Measurements from ENCODE around the gene MAN1B1.

MAN1B1 gene

GRCh38 chr9:137107312-137107921 lies 20.6 kb downstream of the MAN1B1 start:
- no peaks in the 10 kb centered on the region for H4K20me1 ChIP-seq (ENCODE audit: insufficient read depth, low read length)
- no peak overlapping the region for H3K27ac ChIP-seq (ENCODE audit: low read length)
- H3K9ac ChIP-seq (ENCODE audit: low read length), result no peak overlapping the region
- no peak overlapping the region for H3K4me2 ChIP-seq (ENCODE audit: low read depth, low read length)
- H3K4me1 ChIP-seq (ENCODE audit: low read length), result no peaks in the 10 kb centered on the region
- no peak for TF ChIP-seq CTCF (IDR thresholded peaks at IDR 0.05; ENCODE audit: low read length)
- no peak for TF ChIP-seq EZH2 (optimal IDR thresholded peaks at IDR 0.05; ENCODE audit: low read depth, low read length)
- TF ChIP-seq EZH2phosphoT487 (IDR thresholded peaks at IDR 0.05; ENCODE audit: low read length), result no peak
- no peak overlapping the region for H3K4me3 ChIP-seq (ENCODE audit: low read length)
- DNase-seq, result no peak
- no peak overlapping the region for H2AFZ ChIP-seq (ENCODE audit: low read length)
- no peaks in the 10 kb centered on the region for H3K9me2 ChIP-seq (replicated peaks; ENCODE audit: insufficient read depth, low read length)
- no peaks in the 10 kb centered on the region for H3K27me3 ChIP-seq (replicated peaks; ENCODE audit: insufficient read depth, low read length)
- no peaks in the 10 kb centered on the region; the same call in 1 of the 2 replicates for H3K36me3 ChIP-seq (replicated peaks; ENCODE audit: insufficient read depth, low read length)
- no peaks in the 10 kb centered on the region for H3K9me3 ChIP-seq (replicated peaks; ENCODE audit: insufficient read depth, low read length)
- H3K79me2 ChIP-seq (ENCODE audit: low read length), result no peaks in the 10 kb centered on the region
- H3F3A ChIP-seq (ENCODE audit: insufficient read depth, low read length), result no peaks in the 10 kb centered on the region

DNA sequence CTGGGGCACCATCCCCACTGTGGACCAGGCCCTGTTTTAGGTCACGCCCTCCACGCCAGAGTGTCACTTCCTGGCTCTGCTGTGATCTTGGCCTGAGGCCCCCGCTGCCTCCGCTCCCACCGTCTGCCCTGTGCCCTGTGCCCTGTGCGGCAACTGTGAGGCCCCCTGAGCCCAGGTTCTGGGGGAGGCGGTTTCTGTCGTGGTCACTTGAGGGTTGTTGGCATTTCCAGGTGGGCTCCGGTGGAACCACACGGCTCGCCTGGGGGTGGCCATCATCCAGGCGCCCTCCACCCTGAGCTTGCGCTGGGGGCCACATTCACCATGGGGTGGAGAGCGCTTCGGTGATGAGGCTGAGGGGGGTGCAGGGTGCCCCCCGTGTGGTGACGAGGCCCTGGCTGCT lies 21.2 kb downstream of the MAN1B1 start:
- no peak for TF ChIP-seq EZH2 (optimal IDR thresholded peaks at IDR 0.05; ENCODE audit: low read depth, low read length)
- no peak for TF ChIP-seq CTCF (IDR thresholded peaks at IDR 0.05; ENCODE audit: low read length)
- TF ChIP-seq EZH2phosphoT487 (IDR thresholded peaks at IDR 0.05; ENCODE audit: low read length), result no peak
- Histone ChIP-seq H3K9ac (ENCODE audit: low read length) (no peak overlapping the region), H3K4me3 (ENCODE audit: low read length) (no peak overlapping the region), H4K20me1 (ENCODE audit: insufficient read depth, low read length) (no peaks in the 10 kb centered on the region), H3K9me2 (replicated peaks; ENCODE audit: insufficient read depth, low read length) (no peaks in the 10 kb centered on the region), H3K9me3 (replicated peaks; ENCODE audit: insufficient read depth, low read length) (no peaks in the 10 kb centered on the region), H3K4me2 (ENCODE audit: low read depth, low read length) (no peak overlapping the region), H3K27ac (ENCODE audit: low read length) (no peak overlapping the region), H3K36me3 (replicated peaks; ENCODE audit: insufficient read depth, low read length) (no peaks in the 10 kb centered on the region; the same call in 1 of the 2 replicates), H3K27me3 (replicated peaks; ENCODE audit: insufficient read depth, low read length) (no peaks in the 10 kb centered on the region), H2AFZ (ENCODE audit: low read length) (no peak overlapping the region), H3K4me1 (ENCODE audit: low read length) (no peaks in the 10 kb centered on the region), H3K79me2 (ENCODE audit: low read length) (no peaks in the 10 kb centered on the region), H3F3A (ENCODE audit: insufficient read depth, low read length) (no peaks in the 10 kb centered on the region)
- DNase-seq, result no peak

DNA sequence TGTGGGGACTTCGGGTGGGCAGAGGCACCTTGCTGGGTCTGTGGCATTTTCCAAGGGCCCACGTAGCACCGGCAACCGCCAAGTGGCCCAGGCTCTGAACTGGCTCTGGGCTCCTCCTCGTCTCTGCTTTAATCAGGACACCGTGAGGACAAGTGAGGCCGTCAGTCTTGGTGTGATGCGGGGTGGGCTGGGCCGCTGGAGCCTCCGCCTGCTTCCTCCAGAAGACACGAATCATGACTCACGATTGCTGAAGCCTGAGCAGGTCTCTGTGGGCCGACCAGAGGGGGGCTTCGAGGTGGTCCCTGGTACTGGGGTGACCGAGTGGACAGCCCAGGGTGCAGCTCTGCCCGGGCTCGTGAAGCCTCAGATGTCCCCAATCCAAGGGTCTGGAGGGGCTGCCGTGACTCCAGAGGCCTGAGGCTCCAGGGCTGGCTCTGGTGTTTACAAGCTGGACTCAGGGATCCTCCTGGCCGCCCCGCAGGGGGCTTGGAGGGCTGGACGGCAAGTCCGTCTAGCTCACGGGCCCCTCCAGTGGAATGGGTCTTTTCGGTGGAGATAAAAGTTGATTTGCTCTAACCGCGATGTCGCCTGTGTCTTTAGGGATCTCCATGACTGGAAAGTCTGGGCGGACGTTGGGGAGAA lies 21.9 kb downstream of the MAN1B1 start:
- Histone ChIP-seq H3K9me3 (replicated peaks; ENCODE audit: insufficient read depth, low read length) (no peaks in the 10 kb centered on the region), H3F3A (ENCODE audit: insufficient read depth, low read length) (no peaks in the 10 kb centered on the region), H3K27me3 (replicated peaks; ENCODE audit: insufficient read depth, low read length) (no peaks in the 10 kb centered on the region), H3K4me2 (ENCODE audit: low read depth, low read length) (no peak overlapping the region), H3K4me3 (ENCODE audit: low read length) (no peak overlapping the region), H3K9me2 (replicated peaks; ENCODE audit: insufficient read depth, low read length) (no peaks in the 10 kb centered on the region), H2AFZ (ENCODE audit: low read length) (no peak overlapping the region), H3K4me1 (ENCODE audit: low read length) (no peaks in the 10 kb centered on the region), H3K27ac (ENCODE audit: low read length) (no peak overlapping the region), H4K20me1 (ENCODE audit: insufficient read depth, low read length) (no peaks in the 10 kb centered on the region), H3K79me2 (ENCODE audit: low read length) (no peaks in the 10 kb centered on the region), H3K9ac (ENCODE audit: low read length) (no peak overlapping the region), H3K36me3 (replicated peaks; ENCODE audit: insufficient read depth, low read length) (no peaks in the 10 kb centered on the region; the same call in 1 of the 2 replicates)
- DNase-seq, result no peak
- TF ChIP-seq EZH2 (optimal IDR thresholded peaks at IDR 0.05; ENCODE audit: low read depth, low read length) (no peak), EZH2phosphoT487 (IDR thresholded peaks at IDR 0.05; ENCODE audit: low read length) (no peak), CTCF (IDR thresholded peaks at IDR 0.05; ENCODE audit: low read length) (no peak)

Measured in MM.1S (cell line).